DOHH2 (cell line): ENCODE results near the gene SH2D1A.
A peak's percentile ranks its signal among the peaks of the same experiment; 100 is the strongest.

Source experiments
- H3F3A ChIP-seq: fragments of 200-600 bp; sonication (generic), shearing (Covaris generic); 2 replicates; pipeline ENCODE4 v1.6.0; 2016; ENCODE audit warnings: antibody characterized with exemption, mild to moderate bottlenecking; ENCODE audit not compliant: control insufficient read depth, insufficient read depth
- H3K27ac ChIP-seq: fragments of 200-600 bp; sonication (generic); 2 replicates; pipeline ENCODE4 v1.5.1; 2014; ENCODE audit warnings: low read depth, mild to moderate bottlenecking, low read length, moderate library complexity
- H3K27me3 ChIP-seq: fragments of 200-600 bp; sonication (generic); 2 replicates; pipeline ENCODE4 v1.6.1; 2014; ENCODE audit warnings: mild to moderate bottlenecking, low read length, mixed read lengths; ENCODE audit not compliant: control insufficient read depth
- H3K36me3 ChIP-seq: fragments of 200-600 bp; sonication (generic); 2 replicates; pipeline ENCODE4 v1.6.1; 2014; ENCODE audit warnings: mild to moderate bottlenecking, low read length, moderate library complexity, mixed read lengths; ENCODE audit not compliant: control insufficient read depth
- H3K4me1 ChIP-seq: fragments of 200-600 bp; sonication (generic); 2 replicates; pipeline ENCODE4 v1.6.1; 2014; ENCODE audit warnings: mild to moderate bottlenecking, low read length, mixed read lengths; ENCODE audit not compliant: control insufficient read depth
- H3K4me2 ChIP-seq: fragments of 200-600 bp; sonication (generic); 2 replicates; pipeline ENCODE4 v1.6.0; 2014; ENCODE audit warnings: mild to moderate bottlenecking, low read length, moderate library complexity
- H3K4me3 ChIP-seq: fragments of 200-600 bp; sonication (generic); 2 replicates; pipeline ENCODE4 v1.5.1; 2014; ENCODE audit warnings: mild to moderate bottlenecking, low read length, mixed read lengths
- H3K79me2 ChIP-seq: fragments of 200-600 bp; sonication (generic); 2 replicates; pipeline ENCODE4 v1.6.1; 2014; ENCODE audit warnings: mild to moderate bottlenecking, low read length, mixed read lengths; ENCODE audit not compliant: control insufficient read depth
- H3K9me2 ChIP-seq: fragments of 200-600 bp; sonication (generic); replicated peaks from 2 replicates; pipeline ENCODE4 v1.6.1; 2014; ENCODE audit warnings: mild to moderate bottlenecking, low read length, mixed read lengths; ENCODE audit not compliant: control insufficient read depth
- H3K9me3 ChIP-seq: fragments of 200-600 bp; sonication (generic); 2 replicates; pipeline ENCODE4 v1.6.1; 2014; ENCODE audit warnings: antibody characterized with exemption, low read length, mixed read lengths; ENCODE audit not compliant: control insufficient read depth, insufficient read depth
- H4K20me1 ChIP-seq: fragments of 200-600 bp; sonication (generic); 2 replicates; pipeline ENCODE4 v1.6.0; 2014; ENCODE audit warnings: low read depth, mild to moderate bottlenecking, antibody characterized with exemption, low read length, moderate library complexity; ENCODE audit not compliant: control insufficient read depth, insufficient read depth
- EZH2phosphoT487 ChIP-seq: fragments of 200-600 bp; sonication (generic); IDR thresholded peaks from 2 replicates; pipeline ENCODE4 v1.6.1; 2017; ENCODE audit warnings: borderline replicate concordance, mild to moderate bottlenecking, antibody characterized with exemption, low read length, moderate library complexity, mixed read lengths
- TF ChIP-seq, protein P1 (sequence below): fragments of 200-600 bp; sonication (generic); IDR thresholded peaks from one replicate; pipeline ENCODE4 v1.5.1; 2014; ENCODE audit warnings: antibody characterized with exemption, mild to moderate bottlenecking, low read depth, low read length; ENCODE audit not compliant: poor library complexity, severe bottlenecking

The SH2D1A gene

DNA sequence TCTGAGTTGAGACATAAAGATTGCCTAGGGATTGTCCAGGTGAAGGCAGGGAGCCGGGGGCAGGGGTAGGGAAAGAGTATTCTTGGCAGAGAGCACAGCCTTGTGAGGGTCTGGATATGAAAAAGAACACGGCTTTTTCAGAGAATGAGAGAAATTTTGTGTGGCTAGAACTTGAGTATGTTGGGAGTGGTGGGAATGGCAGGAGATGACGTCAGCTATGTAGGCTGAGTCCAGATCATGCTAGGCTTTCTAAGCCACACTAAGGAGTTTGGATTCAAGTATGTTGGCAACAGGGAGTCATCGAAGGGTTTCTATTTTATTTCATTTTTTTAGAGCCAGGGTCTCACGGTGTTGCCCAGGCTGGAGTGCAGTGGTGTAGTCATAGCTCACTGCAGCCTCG is 40.0 kb downstream of the SH2D1A start:
- H3K27me3 ChIP-seq, result no peaks in the 10 kb centered on the region
- no peaks in the 10 kb centered on the region for H3K36me3 ChIP-seq
- H3K27ac ChIP-seq, result no peak overlapping the region
- H3K4me1 ChIP-seq, result no peaks in the 10 kb centered on the region
- H3K4me3 ChIP-seq, result no peak overlapping the region
- TF ChIP-seq, protein P1, sequence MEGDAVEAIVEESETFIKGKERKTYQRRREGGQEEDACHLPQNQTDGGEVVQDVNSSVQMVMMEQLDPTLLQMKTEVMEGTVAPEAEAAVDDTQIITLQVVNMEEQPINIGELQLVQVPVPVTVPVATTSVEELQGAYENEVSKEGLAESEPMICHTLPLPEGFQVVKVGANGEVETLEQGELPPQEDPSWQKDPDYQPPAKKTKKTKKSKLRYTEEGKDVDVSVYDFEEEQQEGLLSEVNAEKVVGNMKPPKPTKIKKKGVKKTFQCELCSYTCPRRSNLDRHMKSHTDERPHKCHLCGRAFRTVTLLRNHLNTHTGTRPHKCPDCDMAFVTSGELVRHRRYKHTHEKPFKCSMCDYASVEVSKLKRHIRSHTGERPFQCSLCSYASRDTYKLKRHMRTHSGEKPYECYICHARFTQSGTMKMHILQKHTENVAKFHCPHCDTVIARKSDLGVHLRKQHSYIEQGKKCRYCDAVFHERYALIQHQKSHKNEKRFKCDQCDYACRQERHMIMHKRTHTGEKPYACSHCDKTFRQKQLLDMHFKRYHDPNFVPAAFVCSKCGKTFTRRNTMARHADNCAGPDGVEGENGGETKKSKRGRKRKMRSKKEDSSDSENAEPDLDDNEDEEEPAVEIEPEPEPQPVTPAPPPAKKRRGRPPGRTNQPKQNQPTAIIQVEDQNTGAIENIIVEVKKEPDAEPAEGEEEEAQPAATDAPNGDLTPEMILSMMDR, result no peak
- no peak for TF ChIP-seq EZH2phosphoT487
- H3K9me2 ChIP-seq, result no peaks in the 10 kb centered on the region
- no peak overlapping the region for H3K4me2 ChIP-seq
- H3F3A ChIP-seq, result no peaks in the 10 kb centered on the region
- no peaks in the 10 kb centered on the region for H3K9me3 ChIP-seq
- H3K79me2 ChIP-seq, result no peaks in the 10 kb centered on the region
- H4K20me1 ChIP-seq, result no peaks in the 10 kb centered on the region

DNA sequence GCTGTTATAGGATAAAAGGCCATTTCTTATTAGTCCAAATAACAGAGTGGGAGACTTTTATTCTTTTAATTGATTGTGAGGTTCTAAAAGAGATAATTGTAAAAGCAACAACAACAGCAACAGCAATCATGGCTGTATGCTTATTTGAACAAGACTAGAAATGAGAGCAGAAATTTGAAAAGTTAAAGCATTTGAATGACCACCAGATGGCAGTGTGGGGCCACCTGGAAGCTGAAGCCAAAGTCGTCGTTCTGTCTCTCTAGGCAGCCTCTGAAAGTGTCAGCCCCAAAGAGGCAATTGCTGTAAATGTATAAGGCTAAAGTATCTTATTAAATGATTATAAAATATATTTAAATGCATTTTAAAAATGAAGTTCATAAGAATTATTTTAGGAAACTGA is 42.2 kb downstream of the SH2D1A start:
- H3K4me2 ChIP-seq, result no peak overlapping the region
- no peaks in the 10 kb centered on the region for H3K36me3 ChIP-seq
- no peaks in the 10 kb centered on the region for H3K9me2 ChIP-seq
- no peaks in the 10 kb centered on the region for H3K4me1 ChIP-seq
- TF ChIP-seq EZH2phosphoT487, result no peak
- TF ChIP-seq, protein P1, result peak; percentile 42
- H3K4me3 ChIP-seq, result no peak overlapping the region
- H3K79me2 ChIP-seq, result no peaks in the 10 kb centered on the region
- H3K27ac ChIP-seq, result no peak overlapping the region
- no peaks in the 10 kb centered on the region for H3F3A ChIP-seq
- H3K9me3 ChIP-seq, result no peaks in the 10 kb centered on the region
- no peaks in the 10 kb centered on the region for H4K20me1 ChIP-seq
- no peaks in the 10 kb centered on the region for H3K27me3 ChIP-seq

DNA sequence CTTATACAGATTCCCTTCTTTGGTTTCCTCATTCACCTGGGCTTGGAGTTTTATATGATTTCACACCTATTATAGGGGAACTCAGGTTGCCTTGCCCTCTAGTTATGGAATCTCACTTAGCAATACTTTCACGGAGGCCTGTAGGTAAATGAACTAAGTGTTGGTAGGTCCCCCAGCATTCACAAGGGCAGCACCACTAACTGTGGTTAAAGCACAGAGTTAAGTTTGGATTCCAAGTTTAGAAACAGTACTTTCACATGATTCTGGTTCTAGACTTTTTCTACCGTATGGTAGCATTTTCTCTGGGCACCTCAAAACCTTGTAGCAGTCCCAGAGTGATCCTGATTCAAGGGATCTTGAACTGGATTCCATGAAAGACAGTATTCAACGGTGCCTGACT is 46.4 kb downstream of the SH2D1A start:
- no peaks in the 10 kb centered on the region for H3K4me1 ChIP-seq
- H4K20me1 ChIP-seq, result no peaks in the 10 kb centered on the region
- H3K4me2 ChIP-seq, result no peak overlapping the region
- H3K27ac ChIP-seq, result no peak overlapping the region
- no peak for TF ChIP-seq EZH2phosphoT487
- TF ChIP-seq, protein P1, result no peak
- no peaks in the 10 kb centered on the region for H3F3A ChIP-seq
- H3K79me2 ChIP-seq, result no peaks in the 10 kb centered on the region
- no peaks in the 10 kb centered on the region for H3K27me3 ChIP-seq
- H3K4me3 ChIP-seq, result no peak overlapping the region
- no peaks in the 10 kb centered on the region for H3K36me3 ChIP-seq
- no peaks in the 10 kb centered on the region for H3K9me2 ChIP-seq
- H3K9me3 ChIP-seq, result no peaks in the 10 kb centered on the region

DNA sequence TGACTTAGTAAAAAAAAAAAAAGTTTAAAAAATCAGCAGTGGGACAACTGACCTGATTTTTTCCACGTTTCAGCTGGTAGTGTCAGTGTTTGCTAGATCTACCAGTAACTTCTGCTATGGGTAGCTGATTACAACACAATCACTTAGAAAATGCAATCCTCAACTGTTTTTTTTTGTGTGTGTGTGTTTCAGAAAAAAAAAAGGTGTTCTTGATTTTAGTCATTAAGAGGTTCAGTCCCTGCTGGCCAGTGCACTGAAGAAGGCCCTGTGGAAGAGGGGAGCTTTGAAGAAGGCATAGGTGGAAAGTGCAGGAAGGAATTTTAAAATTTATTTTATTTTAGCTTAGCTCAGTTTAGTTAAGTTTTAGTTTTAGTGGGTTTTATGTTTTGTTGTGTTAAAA is 46.9 kb downstream of the SH2D1A start:
- Histone ChIP-seq H3K27ac (no peak overlapping the region), H3K4me2 (no peak overlapping the region), H3K9me2 (no peaks in the 10 kb centered on the region), H3K79me2 (no peaks in the 10 kb centered on the region), H3K4me3 (no peak overlapping the region), H3F3A (no peaks in the 10 kb centered on the region), H3K36me3 (no peaks in the 10 kb centered on the region), H4K20me1 (no peaks in the 10 kb centered on the region), H3K9me3 (no peaks in the 10 kb centered on the region), H3K4me1 (no peaks in the 10 kb centered on the region), H3K27me3 (no peaks in the 10 kb centered on the region)
- TF ChIP-seq, protein P1, result no peak
- no peak for TF ChIP-seq EZH2phosphoT487
